Panc1 (cell line): Measurements from ENCODE around the gene GPR176. TPM values are rescaled to one million over a fixed set of nuclear protein-coding genes. Genes with fewer than 3 reads are reported as not detected.

ENCODE experiments used
- ATAC-seq: fragments of 200-7000 bp; cut with Tn5 transposase; 2 replicates; pipeline ENCODE4 v1.9.1; 2020; ENCODE audit warnings: mild to moderate bottlenecking, moderate library complexity
- BruUV-seq: library from RNA; stranded (reverse); fragments of 400-500 nt; replicated peaks from 2 replicates; lab custom pipeline; 2021; lab: Mats Ljungman, UMichigan
- CTCF ChIA-PET: fragments of 300-600 bp; sonication (Branson Sonifier 250); formaldehyde crosslinking; loops from one replicate; lab custom pipeline; 2022; ENCODE audit warnings: antibody characterized with exemption; lab: Charles Lee
- POLR2A ChIA-PET: fragments of 300-600 bp; sonication (Branson Sonifier 250); formaldehyde crosslinking; loops from one replicate; lab custom pipeline; 2022; ENCODE audit warnings: antibody characterized with exemption; lab: Charles Lee
- DNase-seq: peaks from one replicate; pipeline ENCODE4 v3.0.0-alpha.2; 2010; ENCODE audit warnings: low read depth, low spot score
- H3K27ac ChIP-seq: 2 replicates; pipeline ENCODE4 v1.5.1; 2011; ENCODE audit warnings: mild to moderate bottlenecking, low read length, inconsistent platforms
- H3K27me3 ChIP-seq: fragments of 200-500 bp; sonication (Bioruptor generic); 2 replicates; pipeline ENCODE4 v1.6.0; 2014; ENCODE audit warnings: low read length, inconsistent platforms; ENCODE audit not compliant: control insufficient read depth, insufficient read depth
- H3K36me3 ChIP-seq: fragments of 200-500 bp; sonication (Bioruptor generic); 2 replicates; pipeline ENCODE4 v1.5.1; 2014; ENCODE audit warnings: inconsistent platforms, mild to moderate bottlenecking, low read length, moderate library complexity; ENCODE audit not compliant: control insufficient read depth, insufficient read depth
- H3K4me1 ChIP-seq: 2 replicates; pipeline ENCODE4 v1.5.1; 2011; ENCODE audit warnings: inconsistent platforms, mild to moderate bottlenecking, low read length, moderate library complexity; ENCODE audit not compliant: control insufficient read depth, insufficient read depth
- H3K4me3 ChIP-seq, 2 experiments: 2 replicates each; pipeline ENCODE4 v1.5.1; 2011 to 2012; ENCODE audit warnings: low read depth in 2 of 2, low read length in 2 of 2, mild to moderate bottlenecking in 2 of 2, inconsistent platforms in 1 of 2, moderate library complexity in 1 of 2
- H3K9me3 ChIP-seq: fragments of 200-500 bp; sonication (Bioruptor generic); 2 replicates; pipeline ENCODE4 v1.5.1; 2014; ENCODE audit warnings: low read depth, mild to moderate bottlenecking, inconsistent platforms, low read length, moderate library complexity; ENCODE audit not compliant: control insufficient read depth, insufficient read depth
- POLR2AphosphoS5 ChIP-seq: IDR thresholded peaks from 2 replicates; pipeline ENCODE4 v1.6.1; 2012; ENCODE audit warnings: mild to moderate bottlenecking, low read depth, low read length, moderate library complexity
- SIN3A ChIP-seq: IDR thresholded peaks from 2 replicates; pipeline ENCODE4 v1.6.1; 2012; ENCODE audit warnings: low read depth, mild to moderate bottlenecking, low read length, moderate library complexity, borderline replicate concordance; ENCODE audit not compliant: insufficient read depth
- TCF7L2 ChIP-seq: IDR thresholded peaks from 2 replicates; pipeline ENCODE4 v1.6.1; 2011; ENCODE audit warnings: mild to moderate bottlenecking, low read depth, low read length, inconsistent platforms
- in situ Hi-C: cut with HindIII; loops from 2 replicates; pipeline ENCODE4 v1.10.0; 2016; ENCODE audit warnings: low sequenced_read_pairs, low pct_unique_long_range_greater_than_20kb
- intact Hi-C: fragments of 100-400 bp; cut with micrococcal nuclease; formaldehyde crosslinking; loops from one replicate; pipeline ENCODE4 v1.10.0; 2022; ENCODE audit not compliant: unreplicated experiment
- total RNA-seq: library from RNA; stranded (reverse); gene quantifications from one replicate; pipeline ENCODE4 v1.2.1, GENCODE V29; 2021; ENCODE audit not compliant: unreplicated experiment
- TF ChIP-seq, protein P1 (sequence below): fragments of 450-650 bp; IDR thresholded peaks from 2 replicates; pipeline ENCODE4 v1.5.1; 2017; ENCODE audit warnings: mild to moderate bottlenecking
- TF ChIP-seq, protein P2 (sequence below), 2 experiments: IDR thresholded peaks; 2 replicates each; pipeline ENCODE4 v1.6.1; 2011 to 2012; ENCODE audit warnings: low read depth in 2 of 2, control low read depth in 1 of 2, low read length in 1 of 2, mild to moderate bottlenecking in 1 of 2, moderate library complexity in 1 of 2; ENCODE audit not compliant: insufficient read depth in 1 of 2

The GPR176 gene
- total RNA-seq, 1 experiment from 2014 or later, result 12.7 TPM

DNA sequence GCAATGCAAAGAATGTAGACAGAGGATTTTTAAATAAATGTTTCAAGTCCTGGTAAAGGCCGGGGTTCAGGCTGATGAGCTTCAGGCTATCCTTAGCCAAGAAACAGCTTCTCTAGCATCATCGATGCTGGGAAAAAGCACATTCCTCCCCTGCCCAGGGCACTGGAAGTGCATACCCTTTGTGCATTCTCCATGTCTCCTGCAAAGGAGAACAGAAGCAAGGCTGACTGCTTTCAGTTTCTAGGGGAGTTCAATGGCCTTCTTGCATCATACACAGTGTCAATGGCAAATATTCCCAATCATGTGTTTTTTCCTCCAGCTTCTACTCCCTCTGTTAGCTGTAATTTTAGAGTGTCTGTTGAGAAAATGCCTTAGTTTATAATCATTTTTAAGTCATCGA is 59.9 kb downstream of the GPR176 start:
- DNase-seq (no peak), ATAC-seq (no peak)
- ChIA-PET POLR2A (no interaction called here), CTCF (no interaction called here)
- H3K4me1 ChIP-seq, result no peaks in the 10 kb centered on the region
- H3K36me3 ChIP-seq, result no peaks in the 10 kb centered on the region
- no peak overlapping the region for H3K27ac ChIP-seq
- no peaks in the 10 kb centered on the region for H3K9me3 ChIP-seq
- in situ Hi-C loops, result no loop called here
- TF ChIP-seq, protein P1, sequence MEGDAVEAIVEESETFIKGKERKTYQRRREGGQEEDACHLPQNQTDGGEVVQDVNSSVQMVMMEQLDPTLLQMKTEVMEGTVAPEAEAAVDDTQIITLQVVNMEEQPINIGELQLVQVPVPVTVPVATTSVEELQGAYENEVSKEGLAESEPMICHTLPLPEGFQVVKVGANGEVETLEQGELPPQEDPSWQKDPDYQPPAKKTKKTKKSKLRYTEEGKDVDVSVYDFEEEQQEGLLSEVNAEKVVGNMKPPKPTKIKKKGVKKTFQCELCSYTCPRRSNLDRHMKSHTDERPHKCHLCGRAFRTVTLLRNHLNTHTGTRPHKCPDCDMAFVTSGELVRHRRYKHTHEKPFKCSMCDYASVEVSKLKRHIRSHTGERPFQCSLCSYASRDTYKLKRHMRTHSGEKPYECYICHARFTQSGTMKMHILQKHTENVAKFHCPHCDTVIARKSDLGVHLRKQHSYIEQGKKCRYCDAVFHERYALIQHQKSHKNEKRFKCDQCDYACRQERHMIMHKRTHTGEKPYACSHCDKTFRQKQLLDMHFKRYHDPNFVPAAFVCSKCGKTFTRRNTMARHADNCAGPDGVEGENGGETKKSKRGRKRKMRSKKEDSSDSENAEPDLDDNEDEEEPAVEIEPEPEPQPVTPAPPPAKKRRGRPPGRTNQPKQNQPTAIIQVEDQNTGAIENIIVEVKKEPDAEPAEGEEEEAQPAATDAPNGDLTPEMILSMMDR, result no peak
- BruUV-seq, result no TSS peak
- no peaks in the 10 kb centered on the region for H3K27me3 ChIP-seq
- intact Hi-C loops, result no loop called here
- H3K4me3 ChIP-seq, result no peak overlapping the region

DNA sequence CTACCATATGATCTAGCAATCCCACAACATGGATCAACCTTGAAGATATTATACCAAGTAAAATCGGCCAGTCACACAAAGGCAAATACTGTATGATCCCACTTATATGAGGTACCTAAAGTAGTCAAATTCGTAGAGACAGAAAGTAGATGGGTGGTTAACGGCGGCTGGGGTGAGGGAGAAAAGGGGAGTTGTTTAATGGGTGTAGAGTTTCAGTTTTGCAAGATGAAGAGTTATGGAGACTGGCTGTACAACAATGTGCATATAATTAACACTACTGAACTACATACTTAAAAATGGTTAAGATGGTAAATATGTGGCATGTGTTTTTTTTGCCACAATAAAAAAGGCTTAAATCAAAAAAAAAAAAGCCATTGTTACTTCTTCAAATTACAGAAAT is 60.4 kb downstream of the GPR176 start:
- in situ Hi-C loops, result no loop called here
- CTCF ChIA-PET, result interaction anchor here (0.9 kb wide), 1 partner anchor 50 kb away, joined by 3 read pairs; no protein-coding TSS in a partner anchor

More for the DNA sequence above, 60.4 kb downstream of the GPR176 start:
- Histone ChIP-seq H3K36me3 (no peaks in the 10 kb centered on the region), H3K27ac (no peak overlapping the region), H3K27me3 (no peaks in the 10 kb centered on the region), H3K9me3 (no peaks in the 10 kb centered on the region), H3K4me3 (no peak overlapping the region), H3K4me1 (no peaks in the 10 kb centered on the region)
- TF ChIP-seq, protein P2, sequence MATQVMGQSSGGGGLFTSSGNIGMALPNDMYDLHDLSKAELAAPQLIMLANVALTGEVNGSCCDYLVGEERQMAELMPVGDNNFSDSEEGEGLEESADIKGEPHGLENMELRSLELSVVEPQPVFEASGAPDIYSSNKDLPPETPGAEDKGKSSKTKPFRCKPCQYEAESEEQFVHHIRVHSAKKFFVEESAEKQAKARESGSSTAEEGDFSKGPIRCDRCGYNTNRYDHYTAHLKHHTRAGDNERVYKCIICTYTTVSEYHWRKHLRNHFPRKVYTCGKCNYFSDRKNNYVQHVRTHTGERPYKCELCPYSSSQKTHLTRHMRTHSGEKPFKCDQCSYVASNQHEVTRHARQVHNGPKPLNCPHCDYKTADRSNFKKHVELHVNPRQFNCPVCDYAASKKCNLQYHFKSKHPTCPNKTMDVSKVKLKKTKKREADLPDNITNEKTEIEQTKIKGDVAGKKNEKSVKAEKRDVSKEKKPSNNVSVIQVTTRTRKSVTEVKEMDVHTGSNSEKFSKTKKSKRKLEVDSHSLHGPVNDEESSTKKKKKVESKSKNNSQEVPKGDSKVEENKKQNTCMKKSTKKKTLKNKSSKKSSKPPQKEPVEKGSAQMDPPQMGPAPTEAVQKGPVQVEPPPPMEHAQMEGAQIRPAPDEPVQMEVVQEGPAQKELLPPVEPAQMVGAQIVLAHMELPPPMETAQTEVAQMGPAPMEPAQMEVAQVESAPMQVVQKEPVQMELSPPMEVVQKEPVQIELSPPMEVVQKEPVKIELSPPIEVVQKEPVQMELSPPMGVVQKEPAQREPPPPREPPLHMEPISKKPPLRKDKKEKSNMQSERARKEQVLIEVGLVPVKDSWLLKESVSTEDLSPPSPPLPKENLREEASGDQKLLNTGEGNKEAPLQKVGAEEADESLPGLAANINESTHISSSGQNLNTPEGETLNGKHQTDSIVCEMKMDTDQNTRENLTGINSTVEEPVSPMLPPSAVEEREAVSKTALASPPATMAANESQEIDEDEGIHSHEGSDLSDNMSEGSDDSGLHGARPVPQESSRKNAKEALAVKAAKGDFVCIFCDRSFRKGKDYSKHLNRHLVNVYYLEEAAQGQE (IDR thresholded peaks at IDR 0.05; ENCODE audit: insufficient read depth in 1 of 2, low read depth in 2 of 2, low read length in 1 of 2), result no peak
- TF ChIP-seq, protein P1, result no peak
- no peak for TF ChIP-seq SIN3A
- no peak for TF ChIP-seq POLR2AphosphoS5
- no peak for TF ChIP-seq TCF7L2
- intact Hi-C loops, result no loop called here
- DNase-seq, result no peak
- BruUV-seq, result no TSS peak
- POLR2A ChIA-PET, result no interaction called here
- no peak for ATAC-seq
